Islet of Langerhans (tissue), 1 donor: ENCODE results near the gene MTHFR.

Experiments
- FAIRE-seq: peaks from one replicate; lab custom pipeline; 2011; peaks lifted over from hg19 to GRCh38; lab: Jason Lieb, UNC

Gene MTHFR

DNA sequence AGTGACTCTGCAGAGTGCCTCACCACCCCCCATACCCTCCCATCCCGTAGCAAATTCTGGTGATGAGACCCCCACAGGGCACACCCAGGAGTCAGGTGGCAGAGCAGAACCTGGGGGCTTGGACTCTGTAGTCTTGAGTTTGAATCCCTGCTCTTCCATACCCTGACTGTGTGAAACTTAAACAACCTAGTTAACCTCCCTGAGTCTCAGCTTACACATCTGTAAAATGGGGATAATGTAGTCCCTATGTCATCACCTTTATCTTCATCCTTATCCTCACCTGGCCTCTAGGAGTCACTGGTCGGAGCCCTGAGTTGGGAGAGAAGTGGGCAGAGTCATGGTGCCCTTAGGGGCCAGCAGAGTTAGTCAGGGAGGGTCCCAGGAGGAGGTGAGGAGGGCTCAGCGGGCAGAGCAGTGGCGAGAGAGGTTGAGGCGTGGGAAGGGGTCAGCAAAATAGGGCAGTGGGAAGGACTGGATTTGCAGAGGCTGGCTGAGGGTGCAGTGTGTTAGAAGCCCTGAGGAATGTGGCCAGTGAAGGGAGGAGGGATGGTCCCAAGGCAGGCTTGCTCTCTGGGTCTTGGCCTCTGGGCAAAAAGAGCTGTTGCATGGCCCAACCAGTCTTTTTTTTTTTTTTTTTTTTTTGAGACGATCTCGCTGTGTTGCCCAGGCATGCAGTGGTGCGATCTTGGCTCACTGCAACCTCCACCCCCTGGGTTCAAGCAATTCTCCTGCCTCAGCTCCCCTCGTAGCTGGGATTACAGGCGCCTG is 25.2 kb downstream of the MTHFR start:
- no peak for FAIRE-seq

DNA sequence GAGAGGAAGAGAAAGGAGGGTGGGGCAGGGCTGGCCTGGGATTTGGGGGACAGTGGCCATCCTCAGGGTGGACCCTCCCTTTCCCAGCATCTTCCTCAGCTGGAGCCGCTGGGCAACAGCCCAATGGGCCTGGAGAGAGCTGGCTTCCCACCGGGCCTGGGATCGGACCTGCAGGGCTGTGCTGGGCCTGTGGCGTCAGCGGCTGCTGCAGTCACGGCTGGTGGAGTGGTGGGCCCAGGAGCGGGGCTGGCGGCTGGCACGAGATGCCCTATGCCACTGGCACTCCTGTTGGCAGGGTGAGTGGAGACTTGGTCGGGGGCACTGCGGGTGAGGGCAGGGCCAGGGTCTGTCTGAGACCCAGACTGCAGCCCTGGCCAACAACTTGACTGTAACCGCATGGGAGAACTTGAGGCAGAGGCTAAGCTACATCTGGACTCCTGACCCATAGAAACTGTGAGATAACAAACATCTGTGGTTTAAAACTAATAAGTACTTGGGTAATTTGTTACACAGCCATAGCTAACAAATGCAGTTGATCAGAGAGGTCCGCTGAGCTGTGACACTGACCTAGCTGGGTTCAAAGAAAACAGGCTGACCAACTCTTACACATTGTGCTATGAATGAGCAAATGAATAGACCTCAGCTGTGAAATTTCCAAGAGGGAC is 25.9 kb downstream of the MTHFR start:
- no peak for FAIRE-seq

DNA sequence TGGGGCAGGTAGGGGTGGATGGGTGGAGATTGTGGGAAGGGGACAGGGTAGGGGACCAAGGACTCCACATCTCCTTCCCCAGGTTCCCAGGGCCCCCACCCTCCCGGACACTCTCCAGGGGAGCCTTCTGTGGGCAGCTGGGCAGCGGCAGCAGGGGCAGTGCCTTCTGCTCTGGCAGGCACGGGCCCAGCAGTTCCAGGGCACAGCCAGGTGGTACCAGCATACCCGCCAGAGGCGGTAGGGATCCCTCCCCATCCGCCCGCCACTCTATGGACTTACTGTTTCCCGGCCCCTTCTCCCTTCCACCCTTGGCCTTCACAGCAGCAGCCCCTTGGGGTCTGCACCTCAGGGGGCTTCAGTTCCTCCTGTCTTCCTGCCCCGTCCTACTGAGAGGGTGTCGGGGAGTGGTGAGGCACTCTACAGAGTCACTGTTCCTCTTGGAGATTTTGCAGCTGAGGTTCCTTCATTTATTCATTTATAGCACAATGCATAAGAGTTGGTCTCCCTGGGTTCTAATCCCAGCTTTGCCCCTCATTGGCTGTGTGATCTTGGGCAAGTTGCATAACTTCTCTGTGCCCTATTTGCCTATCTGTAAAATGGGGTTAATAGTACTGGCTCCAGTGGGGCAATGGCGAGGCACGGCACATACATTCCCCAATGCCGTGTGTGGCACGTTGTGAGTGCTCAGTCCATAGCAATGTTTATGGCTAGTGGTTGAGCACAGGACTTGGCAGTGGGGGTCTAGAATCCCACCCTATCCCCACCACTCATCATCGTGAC is 26.7 kb downstream of the MTHFR start:
- FAIRE-seq: no peak

DNA sequence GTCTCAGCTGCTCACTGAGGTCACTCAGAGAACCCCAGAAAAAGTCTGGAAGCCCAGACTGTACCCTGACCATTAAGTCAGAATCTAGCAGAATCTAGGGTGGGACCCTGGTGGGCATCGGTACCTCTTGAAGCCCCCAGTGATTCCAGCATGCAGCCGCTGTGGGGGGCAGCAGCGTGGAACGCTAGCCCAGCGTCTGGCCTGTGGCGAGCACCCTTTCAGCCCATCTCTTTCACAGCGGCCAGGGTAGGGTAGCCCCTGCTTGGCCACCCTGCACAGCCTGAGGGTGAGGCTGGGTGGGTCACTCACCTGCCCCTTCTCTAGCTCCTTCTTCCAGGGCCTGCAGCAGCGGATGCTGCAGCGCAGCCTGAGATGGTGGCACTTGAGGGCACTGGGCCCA is 27.4 kb downstream of the MTHFR start:
- FAIRE-seq: no peak

DNA sequence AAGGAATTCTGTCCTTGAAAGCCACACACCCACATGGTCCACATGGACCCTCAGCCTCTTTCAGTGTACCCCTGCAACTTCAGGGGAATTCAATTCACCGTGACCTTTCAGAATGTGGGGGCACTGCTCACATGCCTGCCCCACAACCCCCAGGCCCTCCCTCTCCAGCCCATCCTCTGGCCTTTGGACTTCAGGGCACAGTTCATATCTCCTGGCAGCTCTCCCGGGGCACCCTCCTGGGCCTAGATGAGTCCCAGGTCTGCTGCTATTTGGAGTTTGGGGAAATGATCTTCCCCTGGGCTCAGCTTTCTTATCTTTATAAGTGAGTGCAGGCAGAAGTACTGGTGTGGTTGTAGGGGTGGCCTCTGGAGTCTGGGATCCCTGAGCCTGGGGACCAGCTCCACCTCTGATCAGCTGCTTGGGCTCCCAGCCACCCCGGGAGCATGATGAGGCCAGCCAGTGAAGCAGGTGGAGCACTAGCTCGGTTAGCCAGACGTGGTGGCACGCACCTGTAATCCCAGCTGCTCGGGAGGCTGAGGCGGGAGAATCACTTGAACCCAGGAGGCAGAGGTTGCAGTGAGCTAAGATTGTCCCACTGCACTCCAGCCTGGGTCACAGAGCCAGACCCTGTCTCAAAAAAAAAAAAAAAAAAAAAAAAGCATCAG is 28.0 kb downstream of the MTHFR start:
- FAIRE-seq: no peak

DNA sequence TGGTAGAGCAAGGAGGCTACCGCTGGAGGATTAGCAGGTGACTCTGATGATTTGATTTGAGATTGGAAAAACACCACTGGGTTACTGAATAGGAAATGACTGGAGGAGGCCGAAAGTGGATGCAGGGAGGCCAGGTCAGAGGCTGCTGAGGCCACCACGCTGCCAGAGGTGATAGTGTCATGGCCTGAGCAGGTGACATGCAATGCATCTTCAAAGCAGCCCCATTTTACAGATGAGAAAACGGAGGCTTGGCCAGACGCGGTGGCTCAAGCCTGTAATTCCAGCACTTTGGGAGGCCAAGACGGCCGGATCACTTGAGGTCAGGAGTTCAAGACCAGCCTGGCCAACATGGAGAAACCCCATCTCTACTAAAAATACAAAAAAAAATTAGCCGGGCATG is 31.0 kb downstream of the MTHFR start:
- FAIRE-seq: no peak

DNA sequence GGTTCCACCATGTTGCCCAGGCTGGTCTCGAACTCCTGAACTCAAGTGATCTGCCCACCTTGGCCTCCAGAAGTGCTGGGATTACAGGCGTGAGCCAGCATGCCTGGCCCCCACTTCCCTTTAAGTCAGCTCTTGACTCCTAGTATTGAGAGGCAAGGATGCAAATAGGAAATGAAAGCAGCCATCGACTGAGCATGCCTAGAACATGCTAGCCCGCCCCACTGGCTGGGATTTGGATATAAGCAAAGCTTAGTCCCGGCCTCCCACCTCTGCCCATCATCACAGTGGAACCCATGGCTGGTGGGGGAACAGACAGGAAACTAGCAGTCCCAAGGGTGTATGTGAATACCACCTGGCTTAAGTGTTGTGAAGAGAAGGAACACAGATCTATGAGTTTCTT is 33.3 kb downstream of the MTHFR start:
- FAIRE-seq: no peak

DNA sequence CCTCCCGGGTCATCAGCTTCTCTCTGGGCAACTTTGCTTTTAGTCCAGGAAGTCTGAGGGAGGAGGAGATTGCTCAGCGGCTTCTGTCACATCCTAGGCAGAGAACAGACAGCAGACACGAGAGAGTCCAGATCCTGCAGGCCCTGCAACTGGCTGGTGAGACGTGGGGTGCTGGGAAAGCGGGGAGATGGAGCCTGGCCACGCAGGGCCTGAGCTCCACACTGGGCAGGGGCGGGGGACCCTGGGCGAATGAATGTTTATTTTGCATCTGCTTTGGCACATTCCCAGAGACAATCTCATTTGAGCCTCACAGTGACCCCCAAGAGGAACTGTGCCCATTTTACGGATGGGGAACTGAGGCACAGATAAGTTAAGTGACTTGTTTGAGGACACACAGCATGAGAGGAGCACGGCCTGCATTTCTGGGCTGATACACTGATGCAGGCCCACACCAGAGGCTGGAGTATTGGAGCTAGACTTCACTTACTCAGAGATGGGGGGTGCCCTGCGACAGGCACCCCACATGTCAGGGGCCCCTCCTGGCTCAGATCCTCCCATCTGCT is 34.2 kb downstream of the MTHFR start:
- no peak for FAIRE-seq

DNA sequence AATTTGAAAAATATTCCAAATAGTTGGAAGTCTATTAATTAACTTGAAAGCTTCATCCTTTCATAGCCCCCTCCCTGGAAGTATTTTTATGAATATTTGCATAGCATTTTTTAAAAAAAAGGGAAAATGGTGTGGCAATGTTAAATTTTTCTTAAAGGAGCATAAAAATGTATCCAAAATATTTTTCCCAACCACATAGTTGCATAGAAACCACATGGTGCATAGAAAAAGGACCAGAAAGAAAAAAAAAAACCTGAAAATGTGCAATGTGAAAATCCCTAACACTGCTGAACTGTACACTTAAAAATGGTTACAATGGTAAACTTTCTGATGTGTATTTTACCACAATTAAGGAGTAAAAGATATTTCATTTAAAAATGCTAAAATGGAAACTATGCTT is 35.8 kb downstream of the MTHFR start:
- no peak for FAIRE-seq

DNA sequence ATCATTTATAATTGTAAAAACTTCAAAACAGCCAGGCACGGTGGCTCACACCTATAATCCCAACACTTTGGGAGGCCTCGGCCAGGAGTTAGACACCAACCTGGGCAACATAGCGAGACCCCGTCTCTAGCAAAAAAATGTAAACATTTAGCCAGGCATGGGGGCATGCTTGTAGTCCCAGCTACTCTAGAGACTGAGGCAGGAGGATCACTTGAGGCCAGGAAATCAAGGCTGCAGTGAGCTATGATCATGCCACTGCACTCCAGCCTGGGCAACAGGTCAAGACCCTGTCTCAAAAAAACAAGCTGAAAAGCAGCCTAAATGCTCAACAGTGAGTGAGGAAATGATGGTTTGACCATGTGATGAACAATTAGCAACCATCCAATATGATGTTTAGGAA is 36.5 kb downstream of the MTHFR start:
- no peak for FAIRE-seq

DNA sequence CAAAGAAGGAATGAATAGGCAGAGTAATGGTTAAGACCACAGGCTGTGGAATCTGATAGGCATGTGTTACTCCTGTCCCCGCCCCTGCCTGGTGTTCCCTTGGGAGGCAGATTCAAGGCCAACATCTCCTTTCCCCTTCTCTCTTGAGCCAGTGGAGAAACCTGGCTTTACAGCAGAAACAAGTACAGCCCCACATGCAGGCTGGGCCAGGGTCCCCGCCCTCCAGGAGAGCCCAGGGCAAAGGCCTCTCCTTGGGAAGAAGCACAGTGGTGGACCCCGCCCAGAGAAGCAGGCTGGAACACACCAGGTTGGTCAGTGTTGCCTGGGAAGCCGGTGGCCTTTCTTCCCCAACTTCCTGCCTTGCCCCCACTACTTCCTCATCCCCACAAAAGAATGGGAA is 36.9 kb downstream of the MTHFR start:
- FAIRE-seq: no peak

DNA sequence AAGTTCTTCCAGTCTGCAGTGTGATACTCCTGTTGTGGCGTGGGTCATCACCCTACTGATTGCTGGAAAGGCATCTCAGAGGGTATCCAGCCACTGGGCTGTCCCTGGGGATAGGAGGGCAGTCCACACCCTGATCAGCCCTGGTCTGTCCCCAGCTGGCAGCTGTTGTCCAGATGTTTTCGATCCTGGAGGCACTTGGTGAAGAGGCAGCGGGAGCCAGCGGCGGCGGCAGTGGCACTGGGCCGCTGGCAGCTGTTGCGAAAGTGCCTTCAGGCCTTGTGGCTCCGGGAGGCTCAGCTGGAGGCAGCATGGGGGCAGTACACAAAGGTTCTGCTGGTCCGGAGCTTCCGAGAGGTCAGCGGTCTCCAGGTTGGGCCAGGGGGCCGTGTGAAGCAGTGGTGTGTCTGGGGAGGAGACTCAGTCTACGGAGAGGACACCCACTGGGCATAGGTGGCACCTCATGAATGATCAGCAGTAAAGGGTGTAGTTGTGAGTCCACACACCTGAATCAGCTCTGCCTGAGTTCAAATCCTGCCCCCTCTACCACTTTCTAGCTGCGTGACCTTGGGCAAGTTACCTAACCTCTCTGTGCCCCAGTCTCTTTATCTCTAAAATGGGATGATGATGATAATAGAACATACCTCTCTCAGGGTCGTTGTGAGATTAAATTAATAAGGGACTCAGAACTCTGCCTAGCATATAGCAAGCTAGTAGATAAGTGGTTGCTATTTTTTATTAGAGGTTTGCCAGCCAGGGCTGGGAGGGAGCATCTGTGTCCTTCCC is 37.7 kb downstream of the MTHFR start:
- FAIRE-seq: no peak

DNA sequence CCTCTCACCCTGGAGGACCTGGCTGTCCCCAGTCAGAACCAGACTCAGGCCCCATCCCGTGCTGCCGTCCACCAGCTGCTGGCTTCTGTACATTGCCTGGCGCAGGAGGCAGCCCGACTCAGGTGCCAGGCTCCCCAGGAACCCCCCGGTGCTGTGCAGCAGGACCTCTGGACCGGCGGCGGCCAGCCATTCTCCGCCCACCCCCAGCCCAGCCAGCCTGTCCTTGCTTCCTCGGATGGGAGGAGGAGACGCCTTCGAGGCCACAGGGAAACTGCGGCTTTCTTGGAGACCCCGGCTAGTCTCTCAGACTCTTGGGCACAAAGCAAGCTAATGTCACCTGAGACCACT is 39.4 kb downstream of the MTHFR start:
- no peak for FAIRE-seq

DNA sequence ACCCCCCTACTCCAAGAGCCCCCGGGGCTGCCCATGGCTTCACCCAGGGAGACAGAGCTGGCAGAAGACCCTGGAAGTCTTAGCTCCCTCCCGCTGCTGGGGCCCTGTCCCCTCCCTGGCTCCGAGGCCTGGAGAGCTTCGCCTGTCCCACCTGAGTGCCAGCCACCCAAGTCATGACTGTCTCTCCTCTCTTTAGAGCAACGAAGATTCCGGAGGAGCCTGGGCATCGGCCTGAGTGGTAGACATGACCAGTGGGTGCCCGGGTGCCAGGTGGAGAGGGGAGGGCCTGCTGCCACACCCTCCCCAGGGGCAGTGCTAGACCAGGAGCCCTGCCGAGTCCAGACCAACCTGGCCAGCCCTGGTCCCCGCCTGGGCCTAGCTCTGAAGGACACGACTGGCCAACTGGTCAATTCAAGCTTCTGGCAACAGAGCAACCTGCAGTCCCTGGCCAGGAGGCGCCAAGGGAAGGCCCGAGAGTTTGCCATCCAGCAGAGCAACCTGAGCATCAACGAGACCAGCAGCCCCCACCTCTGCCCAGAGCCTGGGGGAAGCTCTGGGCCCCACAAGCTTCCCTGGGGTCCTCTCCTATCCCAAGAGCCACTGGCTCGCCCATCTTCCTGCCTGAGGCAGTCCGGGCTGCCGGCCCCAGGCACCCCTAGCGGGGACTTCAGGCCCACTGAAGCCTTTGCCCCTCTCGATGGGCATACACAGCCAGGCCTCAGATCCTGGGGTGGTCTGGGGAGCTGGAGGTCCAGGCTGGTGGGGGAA is 39.9 kb downstream of the MTHFR start:
- FAIRE-seq: no peak

DNA sequence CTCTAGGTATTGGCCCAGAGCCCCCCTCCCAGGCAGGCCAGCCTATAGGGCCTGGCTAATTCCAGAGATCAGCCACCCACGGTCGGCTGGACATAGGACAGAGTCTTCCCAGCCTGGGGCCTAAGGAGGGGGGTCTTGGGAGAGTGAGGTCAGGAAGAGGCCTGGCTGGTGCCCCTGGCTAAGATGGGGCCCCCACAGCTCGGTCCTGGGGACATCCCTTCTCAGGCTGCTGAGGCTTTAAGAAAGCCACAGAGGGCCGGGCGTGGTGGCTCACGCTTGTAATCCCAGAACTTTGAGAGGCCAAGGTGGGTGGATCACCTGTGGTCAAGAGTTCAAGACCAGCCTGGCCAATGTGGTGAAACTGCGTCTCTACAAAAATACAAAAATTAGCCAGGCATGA is 41.2 kb downstream of the MTHFR start:
- no peak for FAIRE-seq

DNA sequence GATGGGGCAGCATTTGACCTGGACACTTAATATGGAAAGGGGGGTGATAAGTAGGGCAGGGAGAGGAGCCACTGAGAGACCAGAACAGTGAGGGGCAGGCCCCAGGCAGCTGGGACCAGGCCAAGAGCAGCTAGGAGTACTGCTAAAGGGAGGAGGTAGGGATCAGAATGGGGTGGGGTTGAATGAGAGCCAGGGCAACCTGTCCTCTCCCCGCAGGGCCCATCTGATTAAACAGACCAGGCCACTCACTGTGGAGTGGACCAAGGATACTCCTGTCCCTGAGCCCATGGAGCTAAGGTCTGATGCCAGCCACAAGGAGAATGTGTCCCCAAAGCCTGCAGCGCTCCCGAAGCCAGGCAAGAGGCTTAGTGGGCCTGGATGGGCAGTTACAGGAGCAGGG is 41.6 kb downstream of the MTHFR start:
- no peak for FAIRE-seq

DNA sequence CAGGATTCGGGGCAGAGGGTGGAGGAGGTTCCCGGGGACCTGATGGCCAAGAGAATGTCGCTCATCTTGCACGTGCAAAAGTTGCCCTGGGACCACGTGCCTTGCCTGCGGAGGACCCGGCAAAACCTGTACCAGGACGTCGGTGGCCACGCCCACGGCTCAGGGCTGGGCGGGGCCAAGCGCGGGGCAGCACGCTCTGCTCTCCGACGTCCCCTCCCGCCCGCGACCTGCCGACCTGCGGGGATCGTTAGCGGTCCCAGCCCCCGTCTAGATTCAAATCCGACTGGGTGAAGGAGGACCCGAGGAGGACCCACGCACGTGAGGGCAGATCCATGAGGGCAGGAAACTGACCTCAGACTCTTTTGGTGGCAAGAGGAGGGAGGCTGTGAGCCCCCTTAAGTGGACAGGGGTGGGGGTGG is 43.8 kb downstream of the MTHFR start, which contains the start of gene C1orf167:
Gene C1orf167, plus strand, starts transcription at position 206 of the 419 bp plus-strand sequence. CDS start 2,208 bp downstream, outside the sequence.
- FAIRE-seq: no peak

DNA sequence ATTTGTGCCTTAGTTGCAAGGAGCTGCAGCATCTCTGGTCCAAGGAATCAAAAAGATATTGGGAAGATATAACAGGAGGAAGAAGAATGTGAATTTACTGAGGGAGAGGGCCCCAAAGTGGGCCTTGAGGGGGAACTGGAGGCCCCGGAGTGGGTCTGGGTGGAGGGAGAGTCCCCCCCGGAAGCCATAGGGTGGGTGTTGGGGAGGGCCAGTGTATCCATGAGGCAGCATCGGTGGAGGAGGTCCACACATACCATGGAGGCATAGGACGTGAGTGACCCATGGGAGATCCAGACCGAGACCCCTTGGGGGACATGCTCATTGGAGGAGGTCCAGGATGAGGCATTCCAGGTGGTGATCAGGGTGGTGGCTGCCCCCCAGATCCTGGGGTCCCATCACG is 44.5 kb downstream of the MTHFR start:
- no peak for FAIRE-seq

DNA sequence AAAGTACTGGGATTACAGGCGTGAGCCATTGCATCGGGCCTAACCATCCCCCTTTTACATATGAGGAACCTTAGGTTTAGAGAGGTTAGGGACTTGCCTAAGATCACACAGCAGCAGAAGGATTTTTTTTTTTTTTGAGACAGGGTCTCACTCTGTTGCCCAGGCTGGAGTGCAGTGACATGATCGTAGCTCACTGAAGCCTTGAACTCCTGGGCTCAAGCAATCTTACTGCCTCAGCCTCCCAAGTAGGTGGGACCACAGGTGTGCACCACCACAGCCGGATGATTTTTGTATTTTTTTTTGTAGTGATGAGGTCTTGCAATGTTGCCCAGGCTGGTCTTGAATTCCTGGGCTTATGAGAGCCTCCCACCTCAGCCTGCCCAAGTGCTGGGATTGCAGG is 46.0 kb downstream of the MTHFR start:
- FAIRE-seq: no peak

DNA sequence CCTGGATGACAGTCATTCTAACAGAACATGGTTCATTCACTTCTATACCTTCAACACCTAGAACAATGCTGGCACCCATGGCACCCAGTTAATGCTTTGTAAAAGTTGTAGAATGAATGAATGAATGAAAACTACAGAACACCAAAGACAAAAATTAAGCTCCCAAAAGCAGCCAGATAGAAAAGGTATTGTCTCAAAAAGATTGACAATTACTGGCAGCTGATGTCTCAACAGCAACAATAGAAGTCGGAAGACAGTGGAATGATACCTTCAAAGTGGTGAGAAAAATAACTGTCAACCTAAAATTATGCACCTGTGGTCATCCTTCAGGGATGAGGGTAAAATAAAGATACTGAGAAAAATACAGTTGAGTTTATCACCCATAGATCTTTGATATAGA is 48.7 kb downstream of the MTHFR start:
- FAIRE-seq: no peak
